Sigmoid colon (tissue), 7 donors: ENCODE results near the gene TP73. TPM values are rescaled to one million over a fixed set of nuclear protein-coding genes. Genes with fewer than 3 reads are reported as not detected.

Experiments
- DNase-seq: peaks from one replicate; pipeline ENCODE4 v3.0.0-alpha.2; 2019
- H3K27ac ChIP-seq, 4 donors: fragments of 200-600 bp; sonication (generic); one replicate each; pipeline ENCODE4 v1.5.1; 2016 to 2019; ENCODE audit warnings: mild to moderate bottlenecking in 1 of 4
- H3K27me3 ChIP-seq, 3 donors: fragments of 200-600 bp; sonication (generic); one replicate each; pipeline ENCODE4 v1.5.1; 2019; ENCODE audit warnings: mild to moderate bottlenecking in 1 of 3
- H3K36me3 ChIP-seq, 4 donors: fragments of 200-600 bp; sonication (generic); one replicate each; pipeline ENCODE4 v1.5.1; 2016 to 2019
- H3K4me1 ChIP-seq, 4 donors: fragments of 200-600 bp; sonication (generic); one replicate each; pipeline ENCODE4 v1.5.1; 2017 to 2019
- H3K4me3 ChIP-seq, 4 donors: fragments of 200-600 bp; sonication (generic); one replicate each; pipeline ENCODE4 v1.5.1; 2017 to 2019; ENCODE audit warnings: mild to moderate bottlenecking in 2 of 4, moderate library complexity in 1 of 4
- H3K9me3 ChIP-seq, 4 donors: fragments of 200-600 bp in 3 of 4; sonication (generic) in 3 of 4; one replicate each; pipeline versions ENCODE4 v1.5.1 to v1.6.1; 2013 to 2019
- CTCF ChIP-seq, 4 experiments: fragments of 450-650 bp in 3 of 4; fragments of 200-600 bp in 1 of 4; IDR thresholded peaks; one replicate each; pipeline ENCODE4 v1.5.1; 2016 to 2019; ENCODE audit warnings: antibody characterized with exemption in 4 of 4, mild to moderate bottlenecking in 3 of 4, moderate library complexity in 2 of 4
- EP300 ChIP-seq, 4 donors: sonication (generic); formaldehyde crosslinking; IDR thresholded peaks; one replicate each; pipeline ENCODE4 v1.6.1; 2017; ENCODE audit warnings: antibody characterized with exemption in 4 of 4
- POLR2A ChIP-seq, 2 donors: fragments of 450-650 bp; IDR thresholded peaks; one replicate each; pipeline ENCODE4 v1.6.1; 2016; ENCODE audit warnings: antibody characterized with exemption in 2 of 2, mild to moderate bottlenecking in 2 of 2, moderate library complexity in 2 of 2
- POLR2AphosphoS5 ChIP-seq, 4 donors: sonication (generic); formaldehyde crosslinking; IDR thresholded peaks; one replicate each; pipeline ENCODE4 v1.6.1; 2017; ENCODE audit warnings: antibody characterized with exemption in 4 of 4
- WGBS, 2 donors: extraction: QIAGEN DNeasy Blood & Tissue Kit; methylation state at CpG; one replicate each; pipeline ENCODE4 v1.1.7; 2013; 5-methylcytosine and 5-hydroxymethylcytosine counted together
- intact Hi-C: fragments of 100-400 bp; cut with DNase I; formaldehyde crosslinking; loops from one replicate; pipeline ENCODE4 v1.15.1; 2023
- polyA plus RNA-seq, 3 donors: library from polyadenylated mRNA; stranded (reverse); fragments of 200-250 nt; gene quantifications; one replicate each; pipeline ENCODE4 v1.2.3, GENCODE V29; 2013
- total RNA-seq, 4 donors: library from RNA; depleted of rRNA; stranded (reverse); fragments of >200 nt; gene quantifications; one replicate each; pipeline ENCODE4 v1.1.0, GENCODE V29; 2016
- donor health status: healthy with polysubstance abuse.
- donor health status: Bipolar disorder and iron deficiency.
- donor health status: healthy.

TP73 gene
- total and polyA plus RNA-seq, 7 donors = 0.22 to 0.69 TPM; not detected in 5

GRCh38 chr1:3695326-3696217 is 43.3 kb downstream of the TP73 start:
- peak overlapping the region in 2 of 4 donors; percentile 16 to 22 for H3K4me3 ChIP-seq
- H3K27me3 ChIP-seq = peaks cover 0 to 55% (median 16%) of the 10 kb centered on the region in 3 donors
- 39 to 43% methylated on average over 33 of the region's 33 CpGs for WGBS, 2 donors

GRCh38 chr1:3696689-3697088 is 44.4 kb downstream of the TP73 start:
- H3K4me1 ChIP-seq = peaks cover 0 to 7% (median 5%) of the 10 kb centered on the region in 4 donors
- no peak overlapping the region for H3K27ac ChIP-seq
- H3K36me3 ChIP-seq = no peaks in the 10 kb centered on the region
- TF ChIP-seq POLR2A (IDR thresholded peaks at IDR 0.05) (no peak), POLR2AphosphoS5 (IDR thresholded peaks at IDR 0.05) (no peak), EP300 (IDR thresholded peaks at IDR 0.05) (no peak), CTCF (IDR thresholded peaks at IDR 0.05) (no peak)
- no peak overlapping the region for H3K4me3 ChIP-seq
- H3K9me3 ChIP-seq = no peaks in the 10 kb centered on the region
- WGBS, 2 donors = 81 to 89% methylated on average over 9 of the region's 9 CpGs
- H3K27me3 ChIP-seq = peaks cover 0 to 55% (median 19%) of the 10 kb centered on the region in 3 donors
- intact Hi-C loops = no loop called here
- no peak for DNase-seq

More at GRCh38 chr1:3695326-3696217, 43.3 kb downstream of the TP73 start:
- Histone ChIP-seq H3K27ac (no peak overlapping the region), H3K36me3 (no peaks in the 10 kb centered on the region), H3K9me3 (no peaks in the 10 kb centered on the region), H3K4me1 (peaks cover 0 to 7% (median 5%) of the 10 kb centered on the region in 4 donors)
- TF ChIP-seq CTCF (IDR thresholded peaks at IDR 0.05) (peak; percentile 9 to 63 (median 44)), POLR2AphosphoS5 (IDR thresholded peaks at IDR 0.05) (no peak), POLR2A (IDR thresholded peaks at IDR 0.05) (no peak), EP300 (IDR thresholded peaks at IDR 0.05) (no peak)
- intact Hi-C loops = no loop called here
- DNase-seq = no peak

GRCh38 chr1:3697104-3697503 is 44.8 kb downstream of the TP73 start:
- Histone ChIP-seq H3K27ac (no peak overlapping the region), H3K36me3 (no peaks in the 10 kb centered on the region), H3K4me3 (no peak overlapping the region), H3K4me1 (peaks cover 0 to 7% (median 5%) of the 10 kb centered on the region in 4 donors), H3K9me3 (no peaks in the 10 kb centered on the region), H3K27me3 (peaks cover 0 to 59% (median 20%) of the 10 kb centered on the region in 3 donors)
- 88 to 92% methylated on average over 22 of the region's 22 CpGs for WGBS, 2 donors
- no peak for DNase-seq
- intact Hi-C loops = no loop called here
- no peak for TF ChIP-seq CTCF (IDR thresholded peaks at IDR 0.05)
- no peak for TF ChIP-seq POLR2AphosphoS5 (IDR thresholded peaks at IDR 0.05)
- TF ChIP-seq POLR2A (IDR thresholded peaks at IDR 0.05) = no peak
- no peak for TF ChIP-seq EP300 (IDR thresholded peaks at IDR 0.05)

- TF ChIP-seq POLR2AphosphoS5 (IDR thresholded peaks at IDR 0.05) (no peak), CTCF (IDR thresholded peaks at IDR 0.05) (no peak), EP300 (IDR thresholded peaks at IDR 0.05) (no peak), POLR2A (IDR thresholded peaks at IDR 0.05) (no peak)
- Histone ChIP-seq H3K4me3 (no peak overlapping the region), H3K9me3 (no peaks in the 10 kb centered on the region), H3K4me1 (peaks cover 0 to 7% (median 5%) of the 10 kb centered on the region in 4 donors), H3K27me3 (peaks cover 0 to 66% (median 25%) of the 10 kb centered on the region in 3 donors), H3K36me3 (no peaks in the 10 kb centered on the region), H3K27ac (no peak overlapping the region)
- WGBS, 2 donors = 21 to 69% methylated on average over 12 of the region's 12 CpGs
- no peak for DNase-seq
- intact Hi-C loops = no loop called here
Measured at GRCh38 chr1:3697810-3698209, 45.5 kb downstream of the TP73 start.
